ENCODE measurements around the gene GRIK3. TPM values are rescaled to one million over a fixed set of nuclear protein-coding genes. Genes with fewer than 3 reads are reported as not detected.
"Not testable (repeated sequence)": the region's sequence is repeated elsewhere in the genome, so short reads cannot be mapped to it uniquely, and the experiment has no call there.

GRIK3 gene
- total and polyA plus RNA-seq, 2 donors (not counting 1 experiment from before 2014, with no cell fraction given): not detected

- Histone ChIP-seq H3K9me3 (ENCODE audit: control insufficient read depth, insufficient read depth, low read depth, low read length) (no peaks in the 10 kb centered on the region), H3K4me1 (ENCODE audit: control insufficient read depth, extremely low read depth, insufficient read depth, low read length) (no peaks in the 10 kb centered on the region), H2AFZ (ENCODE audit: low read length) (no peak overlapping the region), H3K27ac (ENCODE audit: insufficient read depth, low read length) (no peak overlapping the region), H3K79me2 (ENCODE audit: control insufficient read depth, insufficient read depth, low read length) (no peaks in the 10 kb centered on the region), H3K36me3 (ENCODE audit: control insufficient read depth, insufficient read depth, low read length) (no peaks in the 10 kb centered on the region), H4K20me1 (ENCODE audit: control insufficient read depth, extremely low read depth, insufficient read depth, low read length) (no peaks in the 10 kb centered on the region), H3K9ac (ENCODE audit: insufficient read depth, low read length) (no peak overlapping the region), H3K4me2 (ENCODE audit: extremely low read depth, insufficient read depth, low read length) (no peak overlapping the region), H3K4me3 (replicated peaks in 1 of 4; ENCODE audit: control extremely low read depth in 1 of 4, insufficient read depth in 1 of 4, low read depth in 3 of 4, low read length in 4 of 4) (no peak overlapping the region), H3K27me3 (ENCODE audit: control insufficient read depth, insufficient read depth, low read length) (no peaks in the 10 kb centered on the region)
- TF ChIP-seq CTCF (conservative IDR thresholded peaks at IDR 0.05 in 1 of 2, IDR thresholded peaks at IDR 0.05 in 1 of 2; ENCODE audit: low read depth in 1 of 2, low read length in 2 of 2) (no peak), EZH2 (IDR thresholded peaks at IDR 0.05; ENCODE audit: low read length, missing control alignments) (no peak)
- no peak for DNase-seq (ENCODE audit: low read depth in 2 of 2)
Observed at GRCh38 chr1:36768486-36769178, 265.7 kb downstream of the GRIK3 start.

GRCh38 chr1:36767429-36767828 is 266.9 kb downstream of the GRIK3 start:
- H3K4me1 ChIP-seq (ENCODE audit: control insufficient read depth, extremely low read depth, insufficient read depth, low read length); H3K9ac ChIP-seq (ENCODE audit: insufficient read depth, low read length); H3K27ac ChIP-seq (ENCODE audit: insufficient read depth, low read length); H2AFZ ChIP-seq (ENCODE audit: low read length); H3K9me3 ChIP-seq (ENCODE audit: control insufficient read depth, insufficient read depth, low read depth, low read length); H3K79me2 ChIP-seq (ENCODE audit: control insufficient read depth, insufficient read depth, low read length); DNase-seq (ENCODE audit: low read depth in 2 of 2); H3K27me3 ChIP-seq (ENCODE audit: control insufficient read depth, insufficient read depth, low read length); H4K20me1 ChIP-seq (ENCODE audit: control insufficient read depth, extremely low read depth, insufficient read depth, low read length); H3K4me3 ChIP-seq (replicated peaks in 1 of 4; ENCODE audit: control extremely low read depth in 1 of 4, insufficient read depth in 1 of 4, low read depth in 3 of 4, low read length in 4 of 4); H3K4me2 ChIP-seq (ENCODE audit: extremely low read depth, insufficient read depth, low read length); H3K36me3 ChIP-seq (ENCODE audit: control insufficient read depth, insufficient read depth, low read length): not testable (repeated sequence)

GRCh38 chr1:36766481-36766880 is 267.8 kb downstream of the GRIK3 start:
- Histone ChIP-seq H3K4me3 (replicated peaks in 1 of 4; ENCODE audit: control extremely low read depth in 1 of 4, insufficient read depth in 1 of 4, low read depth in 3 of 4, low read length in 4 of 4) (no peak overlapping the region), H3K4me2 (ENCODE audit: extremely low read depth, insufficient read depth, low read length) (no peak overlapping the region), H3K27me3 (ENCODE audit: control insufficient read depth, insufficient read depth, low read length) (no peaks in the 10 kb centered on the region), H3K27ac (ENCODE audit: insufficient read depth, low read length) (no peak overlapping the region), H3K4me1 (ENCODE audit: control insufficient read depth, extremely low read depth, insufficient read depth, low read length) (no peaks in the 10 kb centered on the region), H3K9me3 (ENCODE audit: control insufficient read depth, insufficient read depth, low read depth, low read length) (no peaks in the 10 kb centered on the region), H4K20me1 (ENCODE audit: control insufficient read depth, extremely low read depth, insufficient read depth, low read length) (no peaks in the 10 kb centered on the region), H3K9ac (ENCODE audit: insufficient read depth, low read length) (no peak overlapping the region), H3K36me3 (ENCODE audit: control insufficient read depth, insufficient read depth, low read length) (no peaks in the 10 kb centered on the region), H2AFZ (ENCODE audit: low read length) (no peak overlapping the region), H3K79me2 (ENCODE audit: control insufficient read depth, insufficient read depth, low read length) (no peaks in the 10 kb centered on the region)
- TF ChIP-seq EZH2 (IDR thresholded peaks at IDR 0.05; ENCODE audit: low read length, missing control alignments) (no peak), CTCF (conservative IDR thresholded peaks at IDR 0.05 in 1 of 2, IDR thresholded peaks at IDR 0.05 in 1 of 2; ENCODE audit: low read depth in 1 of 2, low read length in 2 of 2) (no peak)
- DNase-seq (ENCODE audit: low read depth in 2 of 2): no peak

All from fibroblast of lung (primary cell).